Measurements from ENCODE around the gene ABCC4. TPM values are rescaled to one million over a fixed set of nuclear protein-coding genes. Genes with fewer than 3 reads are reported as not detected.

The ABCC4 gene
- polyA plus RNA-seq, 1 donor: 3.3 TPM

- DNase-seq (ENCODE audit: low read depth): no peak
Observed at GRCh38 chr13:95258098-95258497, 43.2 kb downstream of the ABCC4 start.

GRCh38 chr13:95256091-95256490 lies 45.2 kb downstream of the ABCC4 start:
- no peak for DNase-seq (ENCODE audit: low read depth)

GRCh38 chr13:95255072-95255732 lies 46.0 kb downstream of the ABCC4 start:
- DNase-seq (ENCODE audit: low read depth): no peak

GRCh38 chr13:95254339-95254738 lies 46.9 kb downstream of the ABCC4 start:
- DNase-seq (ENCODE audit: low read depth): no peak

- DNase-seq (ENCODE audit: low read depth): no peak
Observed at GRCh38 chr13:95253033-95253432, 48.2 kb downstream of the ABCC4 start.

- DNase-seq (ENCODE audit: low read depth): no peak
Observed at GRCh38 chr13:95251641-95252040, 49.6 kb downstream of the ABCC4 start.

GRCh38 chr13:95250961-95251360 lies 50.3 kb downstream of the ABCC4 start:
- no peak for DNase-seq (ENCODE audit: low read depth)

- no peak for DNase-seq (ENCODE audit: low read depth)
Observed at GRCh38 chr13:95248953-95249352, 52.3 kb downstream of the ABCC4 start.

GRCh38 chr13:95247852-95248251 lies 53.4 kb downstream of the ABCC4 start:
- no peak for DNase-seq (ENCODE audit: low read depth)

GRCh38 chr13:95247171-95247570 lies 54.1 kb downstream of the ABCC4 start:
- no peak for DNase-seq (ENCODE audit: low read depth)

- DNase-seq (ENCODE audit: low read depth): no peak
Observed at GRCh38 chr13:95246292-95247082, 54.8 kb downstream of the ABCC4 start.

GRCh38 chr13:95245071-95245470 lies 56.2 kb downstream of the ABCC4 start:
- DNase-seq (ENCODE audit: low read depth): no peak

GRCh38 chr13:95243207-95243606 lies 58.0 kb downstream of the ABCC4 start:
- no peak for DNase-seq (ENCODE audit: low read depth)

GRCh38 chr13:95241321-95241720 lies 59.9 kb downstream of the ABCC4 start:
- DNase-seq (ENCODE audit: low read depth): no peak

GRCh38 chr13:95239283-95239682 lies 62.0 kb downstream of the ABCC4 start:
- DNase-seq (ENCODE audit: low read depth): no peak

- no peak for DNase-seq (ENCODE audit: low read depth)
Observed at GRCh38 chr13:95237310-95237870, 63.9 kb downstream of the ABCC4 start.

GRCh38 chr13:95236774-95237173 lies 64.5 kb downstream of the ABCC4 start:
- no peak for DNase-seq (ENCODE audit: low read depth)

- no peak for DNase-seq (ENCODE audit: low read depth)
Observed at GRCh38 chr13:95235974-95236373, 65.3 kb downstream of the ABCC4 start.

- no peak for DNase-seq (ENCODE audit: low read depth)
Observed at GRCh38 chr13:95235199-95235756, 66.0 kb downstream of the ABCC4 start.

- DNase-seq (ENCODE audit: low read depth): no peak
Observed at GRCh38 chr13:95234242-95234641, 67.0 kb downstream of the ABCC4 start.

- DNase-seq (ENCODE audit: low read depth): no peak
Observed at GRCh38 chr13:95233026-95233635, 68.1 kb downstream of the ABCC4 start.

GRCh38 chr13:95231393-95231792 lies 69.9 kb downstream of the ABCC4 start:
- DNase-seq (ENCODE audit: low read depth): no peak
